GM18520 (cell line): ENCODE results near the gene GABBR2.

Experiments used
- ATAC-seq: cut with Tn5 transposase; IDR thresholded peaks from one replicate; pipeline ENCODE4 v1.9.1; 2021; ENCODE audit not compliant: unreplicated experiment

GABBR2 gene

DNA sequence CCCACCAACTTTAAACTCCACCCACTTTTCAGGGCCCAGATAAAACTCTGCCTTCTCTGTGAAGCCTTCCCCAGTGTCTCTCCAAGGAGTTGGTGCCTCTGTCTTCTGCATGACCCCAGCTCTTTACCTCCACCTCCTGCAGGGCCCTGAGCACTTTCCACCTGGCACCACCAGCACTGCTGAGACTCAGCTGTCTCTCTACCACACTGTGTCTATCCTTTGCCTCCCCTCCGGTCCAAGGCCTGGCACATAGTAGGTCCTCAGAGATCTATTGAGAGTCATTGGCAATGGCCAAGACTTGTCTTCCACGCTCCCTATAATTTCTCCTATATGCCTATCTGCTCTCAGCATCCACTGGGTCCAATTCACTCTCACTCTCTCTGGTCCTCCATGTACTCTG lies 12.9 kb upstream of the GABBR2 start:
- ATAC-seq: no peak

DNA sequence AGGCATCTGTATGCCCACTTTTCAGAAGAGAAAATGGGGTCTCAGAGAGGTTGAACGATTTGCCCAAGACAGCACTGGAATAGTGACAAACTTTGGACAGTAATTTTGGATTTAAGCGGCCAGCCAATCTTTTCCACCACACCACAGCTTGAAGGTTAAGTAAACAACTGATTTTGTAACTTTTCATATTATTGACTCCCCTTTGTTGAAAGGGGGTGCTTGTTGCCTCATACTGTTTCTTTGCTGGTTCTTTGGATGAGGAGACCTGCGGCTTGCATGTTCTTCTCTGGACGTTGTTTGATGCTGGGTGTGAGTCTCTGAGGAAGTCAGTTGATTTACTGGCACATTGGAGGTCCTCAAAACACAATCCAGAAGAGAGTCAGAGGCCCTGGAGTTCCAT lies 11.7 kb upstream of the GABBR2 start:
- no peak for ATAC-seq

DNA sequence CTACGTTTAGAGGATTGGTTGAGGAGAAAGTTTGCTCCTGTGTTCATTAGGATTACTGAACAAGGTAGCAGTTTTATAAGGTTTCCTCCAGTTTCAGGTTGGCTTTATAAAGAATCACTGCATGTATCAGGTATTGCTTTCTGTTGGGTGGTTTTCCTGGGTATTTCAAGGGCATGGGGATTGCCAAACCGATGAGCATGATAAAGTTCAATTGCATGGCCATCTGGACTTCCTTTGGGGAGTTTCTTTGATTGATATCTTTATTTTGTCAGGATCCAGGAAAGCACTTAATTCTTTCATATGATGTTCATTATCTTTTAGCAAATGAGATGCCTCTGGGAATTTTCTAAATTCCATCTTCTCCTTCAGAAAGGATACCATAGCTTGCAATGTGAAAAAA lies 10.3 kb upstream of the GABBR2 start:
- ATAC-seq: no peak

DNA sequence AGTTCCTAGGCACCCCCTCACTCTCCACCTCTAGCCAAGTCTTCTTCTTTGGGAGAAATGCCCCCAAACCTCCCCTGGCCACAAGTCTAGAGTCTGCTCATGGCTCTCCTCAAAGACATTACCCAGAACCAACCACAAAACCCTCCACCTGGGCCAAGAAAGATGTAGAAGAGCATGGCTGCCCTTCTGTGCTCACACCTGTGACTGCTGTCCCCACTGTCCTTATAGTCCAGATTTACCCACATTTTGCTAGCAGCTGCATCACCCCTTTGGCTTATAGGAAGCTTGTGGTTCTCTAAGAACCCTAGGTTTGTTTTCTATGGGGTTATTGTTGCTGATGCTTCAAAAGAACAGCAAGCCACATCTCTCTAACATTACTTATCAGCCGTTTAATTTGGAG lies 6.1 kb upstream of the GABBR2 start:
- ATAC-seq: no peak

DNA sequence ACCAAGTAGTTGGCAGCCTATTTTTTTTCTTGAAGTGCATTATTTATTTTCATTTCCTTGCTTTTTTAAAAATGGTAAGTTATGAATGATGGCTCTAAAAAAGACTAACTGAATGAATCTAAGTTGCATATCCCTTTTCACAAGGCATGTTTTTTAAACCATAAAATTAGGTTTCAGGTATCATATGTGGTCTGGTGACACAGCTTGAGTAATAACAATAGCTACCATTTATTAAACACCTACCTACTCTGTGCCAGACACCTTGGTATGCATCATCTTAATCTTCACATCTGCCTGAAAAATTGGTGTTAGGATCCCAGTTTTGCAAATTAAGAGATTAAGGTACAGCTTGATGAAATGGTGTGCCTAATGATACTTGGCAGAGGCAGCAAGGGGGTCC lies 4.3 kb upstream of the GABBR2 start:
- no peak for ATAC-seq

DNA sequence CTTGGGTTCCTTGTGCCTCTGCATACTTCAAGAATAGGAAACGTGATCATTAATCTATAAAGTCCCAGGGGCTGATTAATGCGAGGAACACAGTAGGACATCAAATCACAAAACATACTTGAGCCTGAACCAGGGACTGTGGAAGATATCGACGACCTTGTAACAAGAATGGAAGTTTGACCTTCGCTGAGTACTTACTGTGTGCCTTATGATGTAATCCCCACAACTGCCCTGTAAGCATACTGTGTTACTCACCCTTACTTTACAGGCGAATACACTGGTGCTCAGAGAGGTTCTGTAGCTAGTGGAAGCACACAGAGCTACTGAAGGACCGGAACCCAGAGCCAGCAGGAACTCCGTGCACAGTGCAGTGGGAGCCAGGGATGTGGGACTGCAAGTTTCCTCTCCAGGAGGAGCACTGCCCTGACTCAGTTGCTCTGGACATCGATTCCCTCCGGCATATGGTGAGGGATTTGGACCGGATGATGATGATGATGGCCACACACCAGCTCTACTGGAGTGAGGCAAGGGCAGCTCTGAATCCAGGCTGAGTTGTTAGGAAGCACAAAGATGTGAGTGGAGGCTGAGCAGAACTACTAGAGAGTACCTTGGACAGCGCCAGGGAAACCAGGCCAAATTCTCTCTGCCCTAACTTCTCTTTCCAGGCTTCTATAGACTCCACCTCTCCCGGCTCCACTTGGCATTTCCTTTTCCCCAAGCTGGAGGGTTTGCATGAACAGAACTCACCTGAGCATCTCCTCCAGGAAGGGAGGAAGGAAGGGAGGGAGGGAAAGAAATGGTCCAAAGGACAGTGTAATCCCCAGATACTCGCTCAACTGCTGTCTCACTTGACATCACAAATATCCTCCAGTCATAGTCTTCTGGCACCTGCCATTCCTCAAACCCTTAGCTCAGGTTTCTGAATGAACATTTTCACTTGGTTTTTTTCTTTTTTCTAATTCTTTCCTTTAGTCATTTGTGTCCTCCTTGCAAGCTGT lies 1.5 kb upstream of the GABBR2 start:
- no peak for ATAC-seq

DNA sequence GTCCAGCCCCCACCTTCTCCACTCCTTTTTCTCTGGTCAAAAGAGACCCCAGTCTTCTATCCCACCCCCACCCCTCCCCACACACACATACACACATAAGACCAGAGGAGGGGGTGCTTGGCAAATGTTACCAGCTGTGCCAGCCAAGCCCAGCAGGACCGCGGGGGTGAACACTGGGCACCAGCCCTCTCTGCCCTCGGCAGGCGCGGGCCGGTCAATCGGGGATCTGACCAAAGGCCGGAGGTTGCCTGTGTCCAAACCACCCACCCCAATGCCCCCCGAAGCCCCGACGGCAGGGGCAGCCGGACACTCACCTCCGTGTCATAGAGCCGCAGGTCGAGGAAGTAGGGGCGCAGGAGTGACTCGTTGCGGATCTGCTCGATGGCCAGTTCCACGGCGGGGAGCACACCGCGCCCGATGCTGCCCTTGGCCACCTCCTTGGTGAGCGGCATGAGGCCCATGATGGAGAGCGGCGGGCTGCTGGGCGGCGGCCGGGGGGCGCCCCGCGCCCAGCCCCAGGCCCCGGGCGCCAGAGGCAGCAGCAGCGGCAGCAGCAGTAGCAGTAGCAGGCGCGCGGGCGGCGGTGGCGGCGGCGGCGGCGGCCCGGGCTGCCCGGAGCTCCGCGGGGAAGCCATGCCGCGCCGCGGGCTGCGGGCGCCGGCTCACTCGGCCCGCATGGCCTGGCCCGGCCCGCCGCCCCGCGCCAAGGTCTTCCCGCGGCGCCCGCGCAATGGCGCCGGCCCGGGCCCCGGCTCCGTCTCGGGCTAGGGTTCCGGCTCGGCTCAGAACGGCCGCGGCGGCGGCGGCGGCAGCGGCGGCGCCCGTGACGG lies 417 bp downstream of the GABBR2 start:
- ATAC-seq: no peak

DNA sequence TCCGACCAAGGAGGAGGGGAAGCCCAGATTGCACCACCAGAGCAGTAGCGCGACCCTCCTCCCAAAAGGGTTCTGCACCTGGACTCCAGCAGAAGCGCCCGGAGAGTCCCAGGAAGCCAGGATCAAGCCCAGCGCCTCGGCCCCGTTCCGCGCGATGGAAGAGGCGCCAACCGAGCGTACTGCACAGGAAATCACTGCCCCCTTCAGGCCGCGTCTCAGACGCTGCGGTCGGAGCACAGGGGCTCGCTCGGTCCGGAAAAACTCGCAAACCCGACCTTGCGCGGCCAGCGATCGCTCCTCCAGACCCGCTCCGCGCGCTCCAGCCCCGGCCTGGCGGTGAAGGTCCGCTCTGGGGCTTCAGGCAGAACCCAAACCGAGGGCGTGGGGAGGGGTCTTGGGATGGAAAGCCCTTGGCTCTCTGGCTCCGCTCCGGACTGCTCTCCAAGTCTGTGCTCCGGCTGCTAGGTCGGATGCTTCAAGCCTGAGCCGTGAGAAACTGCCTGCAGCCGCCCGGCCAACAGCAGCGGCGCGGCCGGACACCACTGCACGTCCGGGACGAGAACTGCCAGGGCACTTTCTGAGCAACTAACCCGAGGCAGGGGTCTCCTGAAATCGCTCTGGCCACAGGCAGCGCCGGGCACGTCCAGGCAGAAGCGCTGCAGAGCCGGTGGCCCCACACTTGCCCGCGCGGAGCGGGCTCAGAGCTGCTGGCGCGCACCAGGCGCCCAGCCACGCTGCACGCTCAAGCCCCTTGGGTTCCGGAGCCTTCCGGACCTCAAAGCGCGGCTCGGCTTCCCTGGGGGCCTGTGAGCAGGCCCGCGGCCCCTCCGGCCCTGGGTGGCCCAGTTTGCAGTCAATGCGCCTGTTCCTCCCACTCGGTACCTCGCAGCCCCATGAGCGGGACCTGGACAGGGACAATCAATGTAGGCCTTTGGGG lies 1.3 kb downstream of the GABBR2 start:
- ATAC-seq: no peak

DNA sequence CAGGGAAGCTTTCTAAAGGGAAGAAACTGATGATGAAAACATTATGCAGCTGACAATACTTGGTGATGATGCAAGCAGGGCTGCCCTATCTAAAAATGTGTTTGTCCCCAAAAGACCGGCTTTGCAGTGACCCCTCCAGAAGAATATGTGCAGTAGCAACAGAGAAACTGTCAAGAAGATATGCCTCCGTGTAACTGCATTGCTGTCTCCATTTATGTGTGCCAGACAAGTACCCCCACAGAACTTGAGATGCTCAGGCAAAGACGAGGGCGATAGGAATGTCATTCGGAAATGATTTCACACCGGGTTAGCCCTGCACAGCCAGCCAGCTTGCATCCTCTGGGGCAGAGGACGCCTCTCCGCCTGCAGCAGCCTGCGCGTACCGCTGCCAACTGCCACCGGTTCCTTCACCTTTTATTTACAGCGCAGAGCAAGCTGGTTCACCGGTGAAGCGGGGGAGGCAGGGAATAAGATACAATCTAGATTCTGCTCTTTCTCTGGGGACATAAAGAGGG lies 2.0 kb downstream of the GABBR2 start:
- ATAC-seq: no peak

DNA sequence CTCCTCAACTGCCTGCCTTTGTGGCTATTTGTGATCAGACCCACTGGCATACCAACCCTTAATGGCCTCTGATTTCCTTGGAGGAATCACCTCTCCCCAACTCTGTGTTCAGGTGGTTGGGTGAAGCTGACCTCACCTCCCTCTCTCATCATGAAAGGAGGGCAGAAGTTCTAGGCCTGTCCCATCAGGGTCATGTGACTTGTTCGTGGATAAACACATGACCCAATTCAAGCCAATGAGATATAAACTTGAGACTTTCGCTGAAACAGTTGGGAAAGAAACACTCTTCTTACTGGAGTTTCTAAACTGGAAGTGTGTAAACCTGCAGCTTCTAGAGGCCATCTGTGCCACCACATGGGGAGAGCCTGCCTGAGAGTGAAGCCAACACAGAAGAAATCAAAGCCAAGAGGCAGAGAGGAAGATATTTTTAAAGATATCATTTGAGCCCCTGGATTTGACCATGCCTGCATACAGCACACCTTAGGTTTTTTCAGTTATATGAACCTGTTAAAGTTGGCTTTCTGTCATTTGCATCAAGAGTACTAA lies 5.8 kb downstream of the GABBR2 start:
- no peak for ATAC-seq

DNA sequence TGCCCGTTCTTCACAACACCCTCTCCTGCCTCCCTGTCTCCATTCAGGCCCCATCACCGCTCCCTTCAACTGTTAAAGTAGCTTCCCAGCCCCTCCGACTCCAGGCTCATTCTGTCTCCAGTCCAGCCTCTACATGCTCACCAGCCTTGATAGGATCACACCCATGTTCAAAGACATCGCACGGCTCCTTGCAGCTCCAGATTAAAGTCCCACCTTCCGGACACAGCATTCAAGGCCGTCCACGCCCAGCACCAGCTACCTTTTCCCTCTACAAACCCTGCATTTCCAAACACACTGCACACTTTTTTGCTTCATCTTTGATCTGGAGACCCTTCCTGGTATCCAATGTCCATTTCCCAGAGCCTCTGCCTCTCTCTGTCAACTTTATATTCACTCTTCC lies 6.4 kb downstream of the GABBR2 start:
- no peak for ATAC-seq

DNA sequence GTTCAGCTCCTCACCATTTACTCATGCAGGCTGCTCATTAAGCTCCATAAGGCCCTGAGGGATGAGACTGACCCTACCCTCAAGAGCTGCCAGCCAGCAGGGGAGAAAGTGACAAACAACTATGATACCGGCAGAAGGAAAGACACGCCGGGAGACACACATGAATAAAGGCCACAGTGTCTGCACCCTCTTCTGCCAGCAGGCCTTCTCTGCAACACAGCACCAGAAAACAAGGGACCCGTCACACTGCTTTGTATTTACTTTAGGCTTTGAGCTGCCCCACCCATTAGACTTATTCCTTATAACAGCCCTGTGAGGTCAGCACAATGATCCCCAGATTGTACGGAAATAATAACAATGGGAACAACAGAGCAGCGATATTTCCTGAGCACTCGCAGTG lies 7.2 kb downstream of the GABBR2 start:
- no peak for ATAC-seq

DNA sequence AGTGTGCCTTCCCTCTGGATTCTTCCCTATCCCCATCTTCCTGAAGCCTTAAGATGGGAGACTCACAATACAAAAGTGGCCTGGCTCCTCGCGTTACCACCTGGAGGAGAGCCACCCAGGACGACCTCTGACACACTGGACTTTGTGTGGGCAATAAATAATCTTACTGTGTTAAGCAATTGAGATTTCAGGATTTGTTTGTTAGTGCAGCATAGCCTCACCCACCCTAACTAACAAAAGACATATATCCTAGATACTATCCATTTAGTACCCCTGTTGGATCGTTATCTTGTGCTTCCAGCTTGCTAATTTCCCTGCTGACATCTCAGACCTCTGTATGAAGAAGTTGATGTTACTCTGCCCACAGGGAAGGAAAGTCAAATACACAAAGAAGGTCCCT lies 7.9 kb downstream of the GABBR2 start:
- ATAC-seq: no peak

DNA sequence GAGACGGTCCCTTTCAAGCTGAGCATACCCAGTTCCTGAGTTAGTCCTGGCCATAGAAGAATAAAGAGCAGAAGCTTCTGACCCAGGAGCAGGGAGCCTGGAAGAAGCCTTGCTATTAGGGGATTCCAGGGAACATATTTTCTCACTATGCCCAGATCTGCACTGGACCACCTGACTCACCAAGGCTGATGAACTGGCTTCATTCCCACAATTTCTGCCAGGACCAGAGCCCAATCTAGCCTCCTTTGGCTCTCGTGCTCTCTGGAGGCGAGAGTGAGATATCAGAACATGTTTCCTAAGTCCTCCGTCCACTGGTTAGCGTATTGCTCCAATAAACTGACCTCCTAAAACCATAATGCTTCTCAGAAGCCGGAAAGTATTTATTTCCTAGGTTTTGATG lies 9.9 kb downstream of the GABBR2 start:
- no peak for ATAC-seq

DNA sequence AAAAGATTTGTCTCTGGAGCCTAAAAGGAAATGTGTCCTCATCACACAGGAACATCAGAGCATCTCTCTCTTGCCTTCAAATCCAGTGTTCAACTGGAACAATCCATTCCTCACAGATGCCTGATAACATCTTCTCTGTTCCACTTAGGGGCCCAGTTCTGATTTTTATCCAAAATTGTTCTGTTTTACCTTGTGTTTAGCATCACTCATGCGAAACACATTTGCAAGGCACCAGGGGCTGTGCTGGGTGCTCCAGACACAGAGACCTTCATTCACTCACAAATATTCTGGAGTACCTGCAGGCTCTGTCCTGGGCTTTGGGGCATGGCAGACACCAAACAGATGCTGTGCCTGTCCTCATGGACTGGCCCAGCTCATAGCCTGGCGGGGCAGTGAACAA lies 13.8 kb downstream of the GABBR2 start:
- no peak for ATAC-seq

DNA sequence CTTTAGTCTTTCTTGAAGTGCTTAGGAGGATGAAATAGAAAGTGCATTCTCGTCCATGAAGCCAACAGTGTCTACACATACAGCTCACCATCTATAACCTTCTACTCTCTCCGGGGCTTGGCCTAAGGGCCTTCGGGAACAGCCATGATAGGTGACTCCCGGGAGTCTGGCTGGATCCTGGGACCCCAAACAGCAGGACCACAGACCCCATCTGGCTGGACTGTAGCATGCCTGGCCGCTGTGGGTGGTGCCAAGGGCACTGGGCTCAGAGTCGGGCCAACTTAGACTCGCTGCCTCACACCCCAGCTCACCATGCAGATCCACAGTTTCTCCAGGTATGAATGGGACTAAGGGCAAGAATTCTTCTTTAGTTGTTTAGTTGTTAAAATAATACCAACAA lies 16.3 kb downstream of the GABBR2 start:
- no peak for ATAC-seq

DNA sequence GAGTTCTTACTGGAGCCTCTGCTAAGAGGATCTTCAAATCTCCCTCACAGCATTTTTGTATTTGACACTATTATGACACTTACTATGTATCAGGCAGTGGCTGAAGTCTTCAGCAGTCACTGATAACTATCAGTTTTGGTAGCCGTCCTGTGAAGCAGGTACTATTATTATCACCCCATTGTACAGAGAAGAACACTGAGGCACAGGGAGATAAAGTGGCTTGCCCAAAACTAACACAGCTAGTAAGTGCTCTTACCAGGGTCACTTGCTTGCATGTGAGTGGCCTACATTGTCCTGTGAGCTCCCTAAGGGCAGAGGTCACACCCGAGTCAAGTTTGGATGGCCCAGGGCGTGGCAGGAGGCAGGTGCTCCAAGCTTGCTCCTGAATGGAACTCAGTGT lies 16.8 kb downstream of the GABBR2 start:
- ATAC-seq: no peak

DNA sequence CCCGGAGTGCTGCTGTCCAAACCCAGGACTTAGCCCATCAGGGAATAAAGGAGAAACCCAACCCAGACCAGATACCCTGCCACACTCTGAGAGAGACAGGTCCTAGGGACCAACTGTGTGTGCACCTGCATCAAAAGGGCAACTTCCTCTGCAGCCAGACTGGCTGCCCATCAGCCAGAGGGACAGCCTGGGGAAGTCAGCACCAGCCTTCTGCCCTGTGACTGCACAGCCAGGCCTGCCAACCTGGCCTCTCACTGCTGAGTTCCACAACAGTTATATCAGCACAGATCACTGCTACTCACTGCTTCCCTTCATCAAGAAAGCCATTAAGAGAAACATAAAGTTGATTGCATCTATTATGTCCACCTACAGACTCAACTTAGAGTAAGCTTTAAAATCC lies 18.0 kb downstream of the GABBR2 start:
- ATAC-seq: no peak

DNA sequence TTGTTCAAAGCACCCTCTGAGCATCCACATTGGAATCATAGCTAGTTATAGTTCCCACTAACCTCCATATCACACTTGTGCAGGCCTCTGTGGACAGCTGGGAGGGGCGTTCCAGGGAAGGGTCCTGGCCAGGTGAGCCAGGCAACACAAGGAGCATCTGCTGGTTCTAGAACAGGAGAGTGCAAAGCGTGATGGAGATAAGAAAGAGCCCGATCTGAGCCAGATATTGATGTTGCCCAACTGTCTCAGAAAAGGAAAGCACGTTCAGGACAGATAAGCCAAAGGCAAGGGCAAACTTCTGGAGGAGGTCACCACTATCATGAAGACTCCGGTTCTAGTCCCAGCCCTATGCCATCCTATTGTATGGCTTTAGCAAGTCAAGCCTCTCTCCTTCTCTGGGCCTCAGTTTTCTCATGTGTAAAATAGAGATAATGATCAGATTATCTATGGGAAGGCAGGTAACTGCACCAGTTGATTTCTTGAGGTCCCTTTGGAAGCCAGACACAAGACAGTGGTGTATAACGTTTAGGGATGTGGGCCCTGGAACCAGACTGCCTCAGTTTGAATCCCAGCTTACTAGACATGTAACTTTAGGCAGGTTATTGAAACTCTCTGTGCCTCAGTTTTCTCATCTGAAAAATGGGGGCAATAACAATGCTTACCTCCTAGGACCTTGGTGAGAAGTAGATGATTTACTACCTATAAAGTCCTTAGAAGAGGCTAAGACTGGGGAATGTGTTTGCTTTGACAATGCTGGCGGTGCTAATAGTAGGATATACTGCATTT lies 19.8 kb downstream of the GABBR2 start:
- no peak for ATAC-seq

DNA sequence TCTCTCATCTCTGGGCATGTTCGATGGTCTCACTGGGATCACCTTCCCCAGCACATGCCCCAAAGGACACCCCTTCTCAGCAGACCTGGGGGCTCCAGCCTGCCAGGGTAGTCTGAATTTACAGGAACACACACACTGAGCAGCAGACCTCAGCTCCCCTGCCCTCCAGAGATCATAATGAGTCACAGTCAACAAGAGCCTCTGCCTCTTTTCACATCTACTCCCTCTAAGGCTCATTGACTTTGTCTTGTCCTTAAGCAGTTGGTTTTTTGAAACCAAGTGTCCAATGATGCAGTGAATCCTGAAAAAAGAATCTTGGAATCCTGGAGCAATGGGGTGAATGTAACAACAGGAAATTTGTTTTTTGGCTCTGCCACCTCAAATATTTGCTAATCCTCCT lies 20.8 kb downstream of the GABBR2 start:
- ATAC-seq: no peak
